HG02623 (cell line): ENCODE measurements around the gene RNASEL.
"Not testable (repeated sequence)": the region's sequence is repeated elsewhere in the genome, so short reads cannot be mapped to it uniquely, and the experiment has no call there.

Experiments used
- ATAC-seq: cut with Tn5 transposase; IDR thresholded peaks from one replicate; pipeline ENCODE4 v1.9.1; 2021; ENCODE audit warnings: moderate library complexity; ENCODE audit not compliant: unreplicated experiment

The RNASEL gene

GRCh38 chr1:182564406-182565004, 24.6 kb downstream of the RNASEL start:
- no peak for ATAC-seq

GRCh38 chr1:182563095-182563494, 26.0 kb downstream of the RNASEL start:
- no peak for ATAC-seq

- ATAC-seq = no peak
These were observed 27.6 kb downstream of the RNASEL start for GRCh38 chr1:182561456-182561855.

DNA sequence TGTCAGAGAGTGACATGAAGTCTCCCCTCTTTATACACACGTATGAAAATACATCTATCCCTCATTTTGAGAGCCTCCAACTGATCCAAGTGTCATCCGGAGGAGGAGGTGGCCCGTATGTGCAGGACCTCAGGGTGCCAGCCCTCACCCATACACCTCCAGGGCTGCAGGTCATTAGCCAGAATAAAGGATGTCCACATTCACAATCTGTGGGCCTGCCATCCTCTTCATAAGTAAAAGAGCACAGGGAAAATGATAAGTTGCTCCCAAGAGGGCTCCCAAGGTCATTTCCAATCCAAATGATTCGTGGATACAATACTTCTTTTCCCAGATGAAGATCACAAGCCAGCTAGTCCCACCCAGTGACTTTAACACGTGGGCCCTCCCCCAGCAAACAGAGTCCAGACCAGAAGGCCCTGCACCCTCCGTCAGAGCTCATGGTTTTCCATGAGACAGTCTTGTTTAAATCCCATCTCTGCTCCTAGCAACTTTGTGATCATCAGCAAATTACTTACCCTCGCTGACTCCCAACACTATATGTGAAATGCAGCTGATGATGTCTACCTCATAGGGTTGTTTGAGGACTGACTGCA, 28.6 kb downstream of the RNASEL start:
- ATAC-seq = no peak

- ATAC-seq = no peak
These were observed 32.8 kb downstream of the RNASEL start for GRCh38 chr1:182556279-182556678.

- ATAC-seq = no peak
These were observed 33.6 kb downstream of the RNASEL start for GRCh38 chr1:182555493-182555892.

DNA sequence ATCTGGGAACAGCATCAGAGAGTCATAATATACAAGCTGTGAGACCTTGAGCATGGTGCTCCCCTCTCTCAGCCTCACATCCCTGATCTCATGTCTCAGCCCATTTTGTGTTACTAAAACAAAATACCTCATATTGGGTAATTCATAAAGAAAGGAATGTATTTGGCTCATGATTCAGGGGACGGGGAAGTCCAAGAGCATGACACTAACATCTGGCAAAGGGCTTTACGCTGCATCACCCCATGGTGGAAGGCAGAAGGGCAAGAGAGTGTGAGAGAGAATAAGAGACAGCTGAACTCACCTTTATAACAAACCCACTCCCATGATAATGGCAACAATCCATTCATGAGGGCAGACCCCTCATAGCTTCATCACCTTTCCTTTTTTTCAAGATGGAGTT, 36.5 kb downstream of the RNASEL start:
- ATAC-seq = no peak

- ATAC-seq = no peak
These were observed 39.2 kb downstream of the RNASEL start for GRCh38 chr1:182549811-182550210.

DNA sequence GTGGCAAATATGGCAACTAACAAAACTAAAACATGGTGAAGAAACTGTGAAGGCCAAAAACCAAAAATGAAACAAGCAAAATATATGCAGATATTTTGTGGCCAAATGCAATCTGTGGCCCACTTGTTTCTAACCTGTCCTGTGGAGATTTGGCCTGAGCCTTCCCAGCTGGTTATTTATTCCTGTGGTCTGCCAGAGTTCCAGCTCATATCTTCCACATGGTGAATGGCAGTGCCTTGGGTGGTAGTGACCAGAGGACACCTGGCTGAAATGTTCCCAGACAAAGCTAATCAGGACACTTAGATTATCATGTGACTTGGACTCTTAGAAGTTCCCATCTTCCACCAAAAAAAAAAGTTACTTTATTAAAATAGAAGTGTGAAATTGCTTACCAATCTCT, 39.7 kb downstream of the RNASEL start:
- no peak for ATAC-seq

- ATAC-seq = no peak
These were observed 55.2 kb downstream of the RNASEL start for GRCh38 chr1:182533896-182534295.

GRCh38 chr1:182528206-182528605, 60.9 kb downstream of the RNASEL start:
- ATAC-seq = not testable (repeated sequence)

DNA sequence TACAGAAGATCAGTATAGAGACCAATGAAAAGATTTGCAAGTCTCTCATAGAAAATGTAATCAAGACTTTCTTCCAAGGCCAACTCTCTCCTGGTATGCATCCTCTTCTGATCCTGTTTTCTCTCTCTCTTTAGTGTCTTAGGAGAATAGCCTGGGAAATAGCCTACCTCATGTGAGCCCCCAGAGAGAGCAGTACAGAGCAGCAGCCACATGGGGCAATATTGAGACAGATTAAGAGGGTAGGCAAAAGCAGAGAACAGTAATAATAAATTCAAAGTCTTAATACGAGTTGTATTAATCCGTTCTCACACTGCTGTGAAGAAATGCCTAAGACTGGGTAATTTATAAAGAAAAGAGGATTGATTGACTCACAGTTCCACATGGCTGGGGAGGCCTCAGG, 61.4 kb downstream of the RNASEL start:
- no peak for ATAC-seq

DNA sequence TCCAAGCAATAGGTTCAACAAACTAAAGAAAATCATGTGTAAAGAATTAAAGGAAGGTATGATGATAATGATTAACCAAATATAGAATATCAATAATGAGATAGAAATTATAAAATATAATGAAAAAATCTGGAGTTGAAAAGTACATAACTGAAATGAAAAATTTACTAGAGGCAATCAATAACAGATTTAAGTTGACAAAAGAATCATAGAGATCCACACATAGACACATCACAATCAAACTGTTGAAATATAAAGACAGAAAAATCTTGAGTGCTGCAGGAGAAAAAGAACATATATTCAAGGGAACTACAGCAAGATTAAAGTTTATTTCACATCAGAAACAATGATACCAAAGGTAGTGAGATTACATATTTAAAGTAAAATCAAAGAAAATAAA, 63.7 kb downstream of the RNASEL start:
- ATAC-seq = no peak
